Keratinocyte (primary cell): ENCODE results near the gene HK2.

Source experiments
- CTCF ChIP-seq, 3 experiments: IDR thresholded peaks in 1 of 3; conservative IDR thresholded peaks in 1 of 3; optimal IDR thresholded peaks in 1 of 3; 2 replicates in 2 of 3; 3 replicates in 1 of 3; pipeline versions ENCODE3 to v1.5.1; 2011; ENCODE audit warnings: low read length in 3 of 3, mild to moderate bottlenecking in 3 of 3, moderate library complexity in 2 of 3, control low read depth in 1 of 3, inconsistent platforms in 1 of 3; ENCODE audit not compliant: insufficient read depth in 2 of 3; ENCODE audit errors: extremely low read depth in 1 of 3
- EZH2 ChIP-seq: IDR thresholded peaks from one replicate; pipeline ENCODE4 v1.6.1; 2012; ENCODE audit warnings: inconsistent platforms, mild to moderate bottlenecking, low read length, moderate library complexity

- TF ChIP-seq CTCF (optimal IDR thresholded peaks at IDR 0.05 in 1 of 3, IDR thresholded peaks at IDR 0.05 in 1 of 3, conservative IDR thresholded peaks at IDR 0.05 in 1 of 3; ENCODE audit: extremely low read depth in 1 of 3, insufficient read depth in 2 of 3, low read length in 3 of 3) (peak in 1 of 3 experiments; percentile 21), EZH2 (no peak)
Measured at GRCh38 chr2:74887960-74888700, 54.2 kb downstream of the HK2 start.
